AG04450 (cell line): ENCODE results near the gene HOXA13. TPM values are rescaled to one million over a fixed set of nuclear protein-coding genes. Genes with fewer than 3 reads are reported as not detected.

Source experiments
- CTCF ChIA-PET: fragments of 300-600, 350-600 bp; formaldehyde crosslinking; extraction: SDS; loops from one replicate; lab custom pipeline; 2022; ENCODE audit warnings: antibody characterized with exemption, inconsistent platforms; lab: Charles Lee
- POLR2A ChIA-PET: fragments of 350-600 bp; formaldehyde crosslinking; extraction: SDS; loops from one replicate; lab custom pipeline; 2021; ENCODE audit warnings: antibody characterized with exemption, inconsistent platforms; lab: Yijun Ruan, JAX
- DNase-seq: peaks from one replicate; pipeline ENCODE4 v3.0.0-alpha.2; 2011; ENCODE audit warnings: low read depth, low spot score
- H3K27ac ChIP-seq: one replicate; pipeline ENCODE4 v1.5.1; 2012; ENCODE audit warnings: low read depth, low read length, control low read depth
- H3K27me3 ChIP-seq: one replicate; pipeline ENCODE4 v1.6.0; 2012; ENCODE audit warnings: low read length; ENCODE audit not compliant: control insufficient read depth, insufficient read depth
- H3K4me3 ChIP-seq: 2 replicates; pipeline ENCODE4 v1.5.1; 2011; ENCODE audit warnings: mild to moderate bottlenecking, low read depth, low read length, control low read depth
- H3K9me3 ChIP-seq: 2 replicates; pipeline ENCODE4 v1.5.1; 2012; ENCODE audit warnings: low read length; ENCODE audit not compliant: control insufficient read depth, insufficient read depth
- CTCF ChIP-seq: IDR thresholded peaks from 2 replicates; pipeline ENCODE4 v1.5.1; 2011; ENCODE audit warnings: low read depth, low read length, control low read depth, inconsistent platforms
- polyA plus RNA-seq: library from polyadenylated mRNA; depleted of rRNA; stranded (reverse); fragments of >200 nt; gene quantifications from 2 replicates; pipeline ENCODE4 v1.2.3, GENCODE V29; 2011

HOXA13 gene
- polyA plus RNA-seq, 1 experiment, result not detected

GRCh38 chr7:27189295-27189996 lies 10.4 kb downstream of the HOXA13 start:
- no peak overlapping the region for H3K4me3 ChIP-seq
- H3K9me3 ChIP-seq, result peaks cover 25% of the 10 kb centered on the region; the same call in 1 of the 2 replicates
- no peak overlapping the region for H3K27ac ChIP-seq
- DNase-seq, result no peak
- TF ChIP-seq CTCF, result no peak
- ChIA-PET POLR2A (interaction anchor here (0.6 kb wide), 1 partner anchor 605 kb away, joined by 11 read pairs; no protein-coding TSS in a partner anchor), CTCF (interaction anchor here (1.2 to 2.3 kb wide), 2 partner anchors 10 to 1297 kb away, joined by 3 to 16 read pairs; no protein-coding TSS in a partner anchor)
- H3K27me3 ChIP-seq, result peaks cover 97% of the 10 kb centered on the region

- no peak overlapping the region for H3K27ac ChIP-seq
Measured at GRCh38 chr7:27188386-27189294, 11.3 kb downstream of the HOXA13 start.

GRCh38 chr7:27187475-27188385 lies 12.2 kb downstream of the HOXA13 start:
- no peak for DNase-seq
- H3K4me3 ChIP-seq, result no peak overlapping the region
- CTCF ChIA-PET, result interaction anchor here (1.3 to 2.2 kb wide), 4 partner anchors 8 to 1295 kb away, joined by 3 to 11 read pairs (median 6); no protein-coding TSS in a partner anchor
- no peak overlapping the region for H3K27ac ChIP-seq
- TF ChIP-seq CTCF, result no peak
- H3K9me3 ChIP-seq, result peaks cover 29% of the 10 kb centered on the region; the same call in 1 of the 2 replicates
- H3K27me3 ChIP-seq, result peaks cover 96% of the 10 kb centered on the region
- POLR2A ChIA-PET, result no interaction called here

More at GRCh38 chr7:27188386-27189294, 11.3 kb downstream of the HOXA13 start:
- no peak for DNase-seq
- Histone ChIP-seq H3K4me3 (no peak overlapping the region), H3K9me3 (peaks cover 25% of the 10 kb centered on the region; the same call in 1 of the 2 replicates), H3K27me3 (peaks cover 96% of the 10 kb centered on the region)
- no peak for TF ChIP-seq CTCF
- CTCF ChIA-PET, result no interaction called here
- POLR2A ChIA-PET, result interaction anchor here (0.6 kb wide), 1 partner anchor 604 kb away, joined by 11 read pairs; no protein-coding TSS in a partner anchor

- DNase-seq, result no peak
- POLR2A ChIA-PET, result no interaction called here
- Histone ChIP-seq H3K9me3 (peaks cover 27% of the 10 kb centered on the region; the same call in 1 of the 2 replicates), H3K4me3 (no peak overlapping the region), H3K27me3 (peaks cover 97% of the 10 kb centered on the region), H3K27ac (no peak overlapping the region)
- TF ChIP-seq CTCF, result no peak
- CTCF ChIA-PET, result interaction anchor here (0.5 to 2.2 kb wide), 6 partner anchors 9 to 1294 kb away, joined by 3 to 11 read pairs (median 4); partner anchors contain the start of gene HOXA10
Measured at GRCh38 chr7:27186668-27187474, 13.0 kb downstream of the HOXA13 start.
